Pancreas (tissue), 10 donors: ENCODE measurements around the gene KLF18. TPM values are rescaled to one million over a fixed set of nuclear protein-coding genes. Genes with fewer than 3 reads are reported as not detected.

ENCODE experiments used
- ATAC-seq, 4 donors: fragments of 200-7000 bp; cut with Tn5 transposase; one replicate each; pipeline versions ENCODE4 v1.8.0 to v1.9.1; 2020; ENCODE audit warnings: mild to moderate bottlenecking in 4 of 4, moderate library complexity in 4 of 4
- DNase-seq, 6 donors: peaks; one replicate each; pipeline ENCODE4 v3.0.0-alpha.2; 2020
- FAIRE-seq: peaks from 2 replicates; lab custom pipeline; 2012; peaks lifted over from hg19 to GRCh38; lab: Jason Lieb, UNC
- H3K27ac ChIP-seq, 4 donors: fragments of 200-600 bp; sonication (generic); 1 replicate in 3 of 4; 2 replicates in 1 of 4; pipeline versions ENCODE4 v1.5.0 to v1.8.0; 2020
- H3K27me3 ChIP-seq, 4 donors: fragments of 200-600 bp; one replicate each; pipeline ENCODE4 v1.8.0; 2021
- H3K36me3 ChIP-seq, 3 donors: fragments of 200-600 bp; sonication (generic) in 1 of 3; one replicate each; pipeline versions ENCODE4 v1.5.0 to v1.8.0; 2020 to 2021
- H3K4me1 ChIP-seq, 3 donors: fragments of 200-600 bp; one replicate each; pipeline ENCODE4 v1.8.0; 2021
- H3K4me3 ChIP-seq, 4 donors: fragments of 200-600 bp; sonication (generic) in 2 of 4; one replicate each; pipeline versions ENCODE4 v1.5.0 to v1.8.0; 2020 to 2021
- H3K9me3 ChIP-seq, 4 donors: fragments of 200-600 bp; one replicate each; pipeline ENCODE4 v1.8.0; 2021
- CTCF ChIP-seq, 4 donors: fragments of 200-600 bp; sonication (generic) in 3 of 4; IDR thresholded peaks; one replicate each; pipeline versions ENCODE4 v1.5.0 to v1.8.0; 2021; ENCODE audit warnings: antibody characterized with exemption in 4 of 4
- WGBS, 2 donors: extraction: QIAGEN DNeasy Blood & Tissue Kit; methylation state at CpG; one replicate each; pipeline ENCODE4 v1.1.7; 2013; 5-methylcytosine and 5-hydroxymethylcytosine counted together
- intact Hi-C, 3 donors: fragments of 100-400 bp; cut with DNase I; formaldehyde crosslinking; loops; one replicate each; pipeline versions ENCODE4 v1.11.1 to v1.14.2; 2022
- polyA plus RNA-seq, 2 donors: library from polyadenylated mRNA; stranded (reverse); fragments of 200-250 nt; gene quantifications; one replicate each; pipeline ENCODE4 v1.2.3, GENCODE V29; 2013
- total RNA-seq, 6 donors: library from RNA; stranded (reverse); fragmentation: NEBNext Ultra II Directional in 4 of 6; extraction: Animal tissue kit (Norgen Biotek cat#: 25700) in 4 of 6; gene quantifications; one replicate each; pipeline versions ENCODE4 v1.2.1 to v1.2.4, GENCODE V29; 2021 to 2023
- donor health status: healthy with polysubstance abuse.
- donor health status: DM: no; HTN: no; CAD: no; lungs with moderate emphysema.
- donor health status: DM: no; HTN: no; CAD: no.
- donor health status: control.
- donor health status: control.
- donor health status: Bipolar disorder and iron deficiency.
- donor health status: DM: yes; HTN: yes; CAD: no.
- donor health status: DM: no; HTN: no; CAD: no.
- donor health status: DM: no; HTN: no; CAD: no.
- donor health status: DM: yes; HTN: yes; CAD: no.

The KLF18 gene
- total RNA-seq = not detected
- polyA plus RNA-seq = not detected

DNA sequence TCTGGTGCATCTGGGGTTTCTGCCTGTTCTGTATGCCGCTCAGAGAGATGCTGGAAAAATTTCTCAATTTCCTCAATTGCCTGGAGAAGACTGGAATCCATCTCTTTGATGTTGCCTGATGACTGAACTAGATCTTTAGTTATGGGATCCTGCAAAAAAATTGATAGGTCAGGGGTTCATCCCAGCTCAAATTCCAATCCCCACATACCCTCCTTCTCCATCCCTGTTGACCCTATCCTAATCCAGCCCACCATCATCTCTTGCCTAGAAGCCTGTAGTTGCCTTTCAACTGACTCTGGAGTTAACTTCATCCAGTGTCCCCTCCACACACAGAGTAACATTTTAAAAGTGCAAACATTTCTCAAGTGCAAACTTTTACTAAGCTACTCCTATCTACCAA lies at the start of gene KLF18:
KLF18 (minus strand) TSS at position 101 of the 400 bp plus-strand sequence; CDS start at position 101, 0 bp downstream.
- H3K4me3 ChIP-seq = no peak within 1 kb of the TSS
- intact Hi-C loops = no loop called here
- no peaks in the 10 kb centered on the region for H3K4me1 ChIP-seq
- no peaks in the 10 kb centered on the region for H3K36me3 ChIP-seq
- WGBS, 2 donors = 88 to 93% methylated on average over 1 of the region's 1 CpG
- ATAC-seq = no peak
- H3K27me3 ChIP-seq = no peaks in the 10 kb centered on the region
- no peak within 1 kb of the TSS for H3K27ac ChIP-seq
- no peak for FAIRE-seq
- no peak for TF ChIP-seq CTCF (IDR thresholded peaks at IDR 0.05)
- no peak for DNase-seq
- no peaks in the 10 kb centered on the region for H3K9me3 ChIP-seq

DNA sequence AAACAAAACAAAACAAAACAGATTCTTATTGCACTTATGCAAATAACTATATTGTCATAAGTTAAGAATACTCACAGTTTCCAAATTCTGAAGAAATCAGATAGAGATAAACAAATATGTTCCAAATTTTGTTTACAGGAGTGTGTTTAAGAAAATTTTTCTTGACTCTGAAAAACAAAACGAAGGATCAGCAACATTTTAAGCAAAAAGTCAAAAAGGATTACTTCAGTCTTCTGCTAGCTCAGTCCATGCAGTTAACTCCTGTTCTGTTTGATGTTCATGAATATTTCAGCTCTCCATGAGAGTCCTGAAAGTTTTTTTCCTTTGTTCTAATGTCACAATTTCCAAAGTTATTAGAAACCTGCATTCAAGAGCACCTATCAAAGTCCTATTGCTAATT lies 33.2 kb upstream of the KLF18 start:
- H3K36me3 ChIP-seq = no peaks in the 10 kb centered on the region
- TF ChIP-seq CTCF (IDR thresholded peaks at IDR 0.05) = no peak
- DNase-seq = no peak
- H3K9me3 ChIP-seq = no peaks in the 10 kb centered on the region
- H3K27ac ChIP-seq = no peak overlapping the region
- no peak overlapping the region for H3K4me3 ChIP-seq
- H3K27me3 ChIP-seq = no peaks in the 10 kb centered on the region
- ATAC-seq = no peak
- 60 to 68% methylated on average over 1 of the region's 1 CpG for WGBS, 2 donors
- no peaks in the 10 kb centered on the region for H3K4me1 ChIP-seq
- intact Hi-C loops = no loop called here
- no peak for FAIRE-seq

DNA sequence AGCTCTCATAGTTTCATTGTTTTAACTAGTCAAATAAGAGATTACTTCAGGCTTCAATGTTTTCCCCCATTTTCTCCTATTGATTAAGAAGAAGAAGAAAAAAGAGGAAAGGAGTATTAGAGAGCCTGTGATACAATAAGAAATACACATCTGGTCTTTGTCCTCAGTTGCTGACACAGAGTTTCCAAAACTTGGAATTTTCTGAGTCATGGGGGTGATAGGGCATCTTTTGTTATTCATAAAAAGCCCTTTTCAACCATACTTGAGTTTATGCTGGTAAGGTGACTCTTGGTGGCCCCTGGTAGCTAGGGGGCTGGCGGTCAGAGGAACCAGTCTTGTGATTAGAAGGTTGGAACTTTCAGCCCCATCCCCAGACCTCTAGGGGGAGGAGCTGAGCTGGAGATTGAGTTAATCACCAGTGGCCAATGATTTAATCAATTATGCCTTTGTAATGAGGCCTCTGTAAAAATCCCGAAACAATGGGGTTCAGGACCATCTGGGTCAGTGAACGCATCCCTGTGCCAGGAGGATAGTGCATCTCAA lies 28.9 kb upstream of the KLF18 start:
- intact Hi-C loops = no loop called here
- Histone ChIP-seq H3K4me3 (no peak overlapping the region), H3K9me3 (no peaks in the 10 kb centered on the region), H3K27me3 (no peaks in the 10 kb centered on the region), H3K36me3 (no peaks in the 10 kb centered on the region), H3K4me1 (no peaks in the 10 kb centered on the region), H3K27ac (no peak overlapping the region)
- DNase-seq (no peak), FAIRE-seq (no peak), ATAC-seq (no peak)
- 90 to 93% methylated on average over 3 of the region's 3 CpGs for WGBS, 2 donors
- no peak for TF ChIP-seq CTCF (IDR thresholded peaks at IDR 0.05)

DNA sequence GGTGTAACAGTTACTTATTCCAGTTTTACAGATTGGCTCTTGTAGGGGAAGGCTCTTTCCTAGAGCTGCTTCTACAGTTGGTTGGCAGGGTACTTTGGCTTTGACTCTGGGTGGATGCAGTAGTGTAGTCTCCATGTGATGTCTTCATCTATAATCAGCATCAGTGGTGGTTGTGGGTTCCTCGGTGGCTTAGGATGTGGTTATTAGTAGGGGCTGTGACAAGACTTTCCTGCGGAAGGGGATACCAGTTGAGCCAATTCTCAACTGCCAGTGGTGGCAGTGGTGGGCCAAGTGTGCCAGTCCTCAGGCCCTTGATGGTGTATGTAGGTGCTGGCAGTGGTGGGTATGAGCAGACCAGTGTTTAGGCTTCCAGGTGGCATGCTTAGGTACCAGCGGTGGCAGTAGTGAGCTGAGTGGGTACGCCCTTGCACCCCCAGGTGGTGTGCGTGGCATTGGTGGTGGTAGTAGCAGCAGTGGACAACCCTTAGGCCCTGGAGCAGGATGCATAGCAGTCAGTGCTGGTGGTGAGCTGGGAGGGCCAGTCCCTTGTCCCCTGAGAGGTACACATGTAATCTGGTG lies 27.2 kb upstream of the KLF18 start:
- DNase-seq (no peak), FAIRE-seq (no peak), ATAC-seq (no peak)
- Histone ChIP-seq H3K27me3 (no peaks in the 10 kb centered on the region), H3K4me3 (no peak overlapping the region), H3K36me3 (no peaks in the 10 kb centered on the region), H3K27ac (no peak overlapping the region), H3K4me1 (no peaks in the 10 kb centered on the region), H3K9me3 (no peaks in the 10 kb centered on the region)
- WGBS, 2 donors = 79 to 90% methylated on average over 5 of the region's 5 CpGs
- no peak for TF ChIP-seq CTCF (IDR thresholded peaks at IDR 0.05)
- intact Hi-C loops = no loop called here

- Histone ChIP-seq H3K36me3 (no peaks in the 10 kb centered on the region), H3K27me3 (no peaks in the 10 kb centered on the region), H3K9me3 (no peaks in the 10 kb centered on the region), H3K4me1 (no peaks in the 10 kb centered on the region), H3K27ac (no peak overlapping the region), H3K4me3 (no peak overlapping the region)
- DNase-seq = no peak
- TF ChIP-seq CTCF (IDR thresholded peaks at IDR 0.05) = no peak
- no peak for FAIRE-seq
- ATAC-seq = no peak
- intact Hi-C loops = no loop called here
Observed at GRCh38 chr1:44161546-44161945, 20.1 kb upstream of the KLF18 start.
